HepG2 (cell line): Measurements from ENCODE around the gene LRRN3. TPM values are rescaled to one million over a fixed set of nuclear protein-coding genes. Genes with fewer than 3 reads are reported as not detected.

ENCODE experiments used
- ATAC-seq: fragments of 200-7000 bp; cut with Tn5 transposase; 3 replicates; pipeline ENCODE4 v1.9.1; 2020; ENCODE audit warnings: mild to moderate bottlenecking, moderate library complexity
- BruUV-seq: library from RNA; stranded (reverse); fragments of 400-500 nt; replicated peaks from 2 replicates; lab custom pipeline; 2021; lab: Mats Ljungman, UMichigan
- CTCF ChIA-PET: fragments of 300-600 bp; formaldehyde crosslinking; extraction: SDS; loops from one replicate; lab custom pipeline; 2021; ENCODE audit warnings: low total read pairs, inconsistent platforms, low intra/inter-chr PET ratio; lab: Yijun Ruan, JAX
- POLR2A ChIA-PET: fragments of 350-600 bp; sonication (Branson Sonifier 250); formaldehyde crosslinking; loops from one replicate; lab custom pipeline; 2020; ENCODE audit warnings: antibody characterized with exemption, inconsistent platforms; lab: Yijun Ruan, JAX
- DNase-seq: peaks from one replicate; pipeline ENCODE4 v3.0.0-alpha.2; 2015; ENCODE audit warnings: low spot score
- FAIRE-seq: peaks from 3 replicates; lab custom pipeline; 2011; peaks lifted over from hg19 to GRCh38; lab: Jason Lieb, UNC
- H2AFZ ChIP-seq: one replicate; pipeline ENCODE4 v1.6.1; 2011; ENCODE audit warnings: low read length, inconsistent platforms
- H3K27ac ChIP-seq: fragments of 300-600 bp; 3 replicates; pipeline ENCODE4 v1.8.0; 2011; ENCODE audit warnings: mixed run types, mild to moderate bottlenecking, mixed read lengths, low read length, inconsistent platforms; ENCODE audit not compliant: insufficient read depth; ENCODE audit errors: extremely low read length
- H3K27me3 ChIP-seq, 2 experiments: fragments of 200-600 bp in 1 of 2; 2 replicates in 1 of 2; 3 replicates in 1 of 2; pipeline versions ENCODE4 v1.6.0 to v1.8.0; 2011; ENCODE audit warnings: low read length in 2 of 2, mild to moderate bottlenecking in 2 of 2, moderate library complexity in 2 of 2, inconsistent platforms in 1 of 2; ENCODE audit not compliant: insufficient read depth in 2 of 2, control insufficient read depth in 1 of 2
- H3K36me3 ChIP-seq, 2 experiments: fragments of 200-600 bp in 1 of 2; replicated peaks in 1 of 2; 2 replicates in 1 of 2; 3 replicates in 1 of 2; pipeline versions ENCODE4 v1.5.1 to v1.8.0; 2011; ENCODE audit warnings: low read length in 2 of 2, inconsistent platforms in 1 of 2; ENCODE audit not compliant: insufficient read depth in 2 of 2, control insufficient read depth in 1 of 2
- H3K4me1 ChIP-seq: 2 replicates; pipeline ENCODE4 v1.5.1; 2012; ENCODE audit warnings: low read length, inconsistent platforms; ENCODE audit not compliant: insufficient read depth
- H3K4me2 ChIP-seq: 2 replicates; pipeline ENCODE4 v1.6.0; 2011; ENCODE audit warnings: low read depth, low read length, inconsistent platforms
- H3K4me3 ChIP-seq, 3 experiments: fragments of 200-600 bp in 1 of 3; sonication (generic), shearing (Covaris generic) in 1 of 3; replicated peaks in 1 of 3; 2 replicates each; pipeline ENCODE4 v1.5.1; 2011 to 2016; ENCODE audit warnings: low read length in 3 of 3, inconsistent platforms in 2 of 3, low read depth in 2 of 3, mild to moderate bottlenecking in 2 of 3, control low read depth in 1 of 3, mixed read lengths in 1 of 3; ENCODE audit not compliant: insufficient read depth in 1 of 3
- H3K79me2 ChIP-seq: one replicate; pipeline ENCODE4 v1.6.1; 2011; ENCODE audit warnings: low read length, inconsistent platforms; ENCODE audit not compliant: insufficient read depth
- H3K9ac ChIP-seq: 2 replicates; pipeline ENCODE4 v1.6.0; 2011; ENCODE audit warnings: mild to moderate bottlenecking, low read depth, low read length, inconsistent platforms; ENCODE audit not compliant: insufficient read depth
- H3K9me3 ChIP-seq: 2 replicates; pipeline ENCODE4 v1.5.1; 2012; ENCODE audit warnings: mild to moderate bottlenecking, low read length
- H4K20me1 ChIP-seq: 2 replicates; pipeline ENCODE4 v1.6.0; 2011; ENCODE audit warnings: inconsistent platforms, mild to moderate bottlenecking, low read length, moderate library complexity; ENCODE audit not compliant: insufficient read depth
- FOXA3 ChIP-seq: IDR thresholded peaks from 2 replicates; pipeline ENCODE4 v1.6.1; 2016; ENCODE audit warnings: missing genetic modification reagents, missing compliant biosample characterization
- GRHL1 ChIP-seq: sonication (generic); formaldehyde crosslinking; conservative IDR thresholded peaks from 2 replicates; pipeline ENCODE4 v1.8.0; 2022; ENCODE audit warnings: missing genetic modification reagents
- SPEN ChIP-seq: sonication (generic); formaldehyde crosslinking; IDR thresholded peaks from 2 replicates; pipeline ENCODE4 v1.5.1; 2020; ENCODE audit warnings: low read depth, mild to moderate bottlenecking, missing genetic modification reagents
- STAG1 ChIP-seq: sonication (generic); formaldehyde crosslinking; IDR thresholded peaks from 2 replicates; pipeline ENCODE4 v1.4.0; 2020; ENCODE audit warnings: missing genetic modification reagents
- TFAP4 ChIP-seq: sonication (generic); IDR thresholded peaks from 2 replicates; pipeline ENCODE4 v1.6.1; 2016; ENCODE audit warnings: low read depth, borderline replicate concordance
- TMF1 ChIP-seq: sonication (generic); formaldehyde crosslinking; IDR thresholded peaks from 2 replicates; pipeline ENCODE4 v1.8.1; 2022; ENCODE audit warnings: low read depth, missing genetic modification reagents
- ZFP41 ChIP-seq: sonication (generic); formaldehyde crosslinking; IDR thresholded peaks from 2 replicates; pipeline ENCODE4 v1.4.0; 2020; ENCODE audit warnings: mild to moderate bottlenecking, missing genetic modification reagents, borderline replicate concordance
- ZMYM3 ChIP-seq: sonication (generic); formaldehyde crosslinking; IDR thresholded peaks from 2 replicates; pipeline ENCODE4 v1.5.1; 2020; ENCODE audit warnings: mild to moderate bottlenecking, missing genetic modification reagents
- ZNF629 ChIP-seq: sonication (generic); formaldehyde crosslinking; conservative IDR thresholded peaks from 2 replicates; pipeline ENCODE4 v1.5.0; 2020; ENCODE audit warnings: missing genetic modification reagents
- ZXDC ChIP-seq: sonication (generic); formaldehyde crosslinking; IDR thresholded peaks from 2 replicates; pipeline ENCODE4 v1.5.0; 2020; ENCODE audit warnings: mild to moderate bottlenecking, missing genetic modification reagents
- WGBS: methylation state at CpG from one replicate; pipeline ENCODE4 v1.1.6; 2017; ENCODE audit warnings: low lambda C conversion rate; 5-methylcytosine and 5-hydroxymethylcytosine counted together
- in situ Hi-C: cut with HindIII; loops from 2 replicates; pipeline ENCODE4 v1.10.0; 2017; ENCODE audit warnings: low pct_unique_long_range_greater_than_20kb; ENCODE audit not compliant: extremely low pct_ligation_motif_present
- intact Hi-C: fragments of 100-400 bp; cut with micrococcal nuclease; formaldehyde crosslinking; loops from one replicate; pipeline ENCODE4 v1.10.0; 2022; ENCODE audit not compliant: unreplicated experiment
- polyA plus RNA-seq, 8 experiments: library from polyadenylated mRNA; depleted of rRNA in 3 of 8; stranded (reverse) in 7 of 8; unstranded in 1 of 8; fragments of >200 nt; fragmentation: Illumina TruSeq in 4 of 8; extraction: Trizol in 4 of 8; gene quantifications; 2 replicates each; pipeline versions ENCODE4 v1.2.1 to v1.2.3, GENCODE V29; 2011 to 2016; ENCODE audit warnings: low read depth in 4 of 8, missing spikeins in 1 of 8, mixed read lengths in 1 of 8; ENCODE audit not compliant: insufficient read depth in 1 of 8
- total RNA-seq, 5 experiments: library from RNA; depleted of rRNA; stranded (reverse); fragments of >200 nt; fragmentation: Illumina TruSeq; extraction: Trizol; gene quantifications; 2 replicates each; pipeline ENCODE4 v1.2.3, GENCODE V29; 2016; ENCODE audit warnings: low read depth in 1 of 5

The LRRN3 gene
- total and polyA plus RNA-seq, 2 of the 13 experiments (the other 11 are each of a cell fraction or from before 2014, with no cell fraction given) = 0.07 TPM; not detected in 1

GRCh38 chr7:111096997-111097396 lies 6.1 kb downstream of the LRRN3 start:
- Histone ChIP-seq H4K20me1 (no peaks in the 10 kb centered on the region; the same call in 1 of the 2 replicates), H3K36me3 (no peaks in the 10 kb centered on the region), H3K9ac (no peak overlapping the region), H3K27ac (no peak overlapping the region), H3K4me3 (no peak overlapping the region), H3K9me3 (no peaks in the 10 kb centered on the region), H3K4me2 (no peak overlapping the region), H3K4me1 (no peaks in the 10 kb centered on the region), H3K79me2 (no peaks in the 10 kb centered on the region), H3K27me3 (no peaks in the 10 kb centered on the region), H2AFZ (no peak overlapping the region)
- no TSS peak for BruUV-seq
- WGBS = 62% methylated on average over 3 of the region's 3 CpGs
- ATAC-seq (no peak), DNase-seq (no peak), FAIRE-seq (no peak)
- TF ChIP-seq GRHL1 (CRISPR knock-in tag) (no peak), ZNF629 (CRISPR knock-in tag) (no peak), SPEN (CRISPR knock-in tag) (no peak), ZFP41 (CRISPR knock-in tag) (no peak), FOXA3 (CRISPR knock-in tag) (no peak), TFAP4 (no peak), STAG1 (CRISPR knock-in tag) (no peak), ZXDC (CRISPR knock-in tag) (no peak), ZMYM3 (CRISPR knock-in tag) (no peak), TMF1 (no peak)
- intact Hi-C loops (loop anchor here (5.0 to 10.0 kb wide), 2 partner anchors 262 to 505 kb away; no protein-coding TSS in a partner anchor), in situ Hi-C loops (loop anchor here (25.0 kb wide), 2 partner anchors 640 to 1010 kb away; no protein-coding TSS in a partner anchor)
- CTCF ChIA-PET = no interaction called here
- POLR2A ChIA-PET = no interaction called here
